PC-9 (cell line): Measurements from ENCODE around the gene RBM17. TPM values are rescaled to one million over a fixed set of nuclear protein-coding genes. Genes with fewer than 3 reads are reported as not detected.

ENCODE experiments used
- BruUV-seq: library from RNA; stranded (reverse); fragments of 400-500 nt; replicated peaks from 2 replicates; lab custom pipeline; 2021; lab: Mats Ljungman, UMichigan
- CTCF ChIA-PET: fragments of 300-600 bp; sonication (Branson Sonifier 250); formaldehyde crosslinking; loops from one replicate; lab custom pipeline; 2022; ENCODE audit warnings: antibody characterized with exemption; lab: Charles Lee
- POLR2A ChIA-PET: fragments of 300-600 bp; sonication (Branson Sonifier 250); formaldehyde crosslinking; loops from one replicate; lab custom pipeline; 2022; ENCODE audit warnings: antibody characterized with exemption; ENCODE audit not compliant: unreplicated experiment; lab: Charles Lee
- DNase-seq, 2 experiments: peaks; one replicate each; pipeline versions ENCODE4 v3.0.0 to v3.0.0-alpha.2; 2015 to 2022; ENCODE audit warnings: mixed read lengths in 1 of 2
- H2AFZ ChIP-seq: fragments of 200-600 bp; sonication (generic); 2 replicates; pipeline ENCODE4 v1.8.1; 2017; ENCODE audit warnings: antibody characterized with exemption
- H3F3A ChIP-seq: fragments of 200-600 bp; sonication (generic); 2 replicates; pipeline ENCODE4 v1.8.1; 2017; ENCODE audit warnings: antibody characterized with exemption, mild to moderate bottlenecking, low read depth; ENCODE audit not compliant: insufficient read depth
- H3K27ac ChIP-seq: fragments of 200-600 bp; sonication (generic); 2 replicates; pipeline ENCODE4 v1.6.1; 2016; ENCODE audit warnings: mixed run types
- H3K27me3 ChIP-seq: fragments of 200-600 bp; sonication (generic); 2 replicates; pipeline ENCODE4 v1.6.1; 2016; ENCODE audit warnings: low read depth, mixed run types; ENCODE audit not compliant: insufficient read depth
- H3K36me3 ChIP-seq: fragments of 200-600 bp; sonication (generic); 2 replicates; pipeline ENCODE4 v1.6.1; 2016; ENCODE audit warnings: low read depth, mixed run types
- H3K4me1 ChIP-seq: fragments of 200-600 bp; sonication (generic); replicated peaks from 2 replicates; pipeline ENCODE4 v1.6.1; 2016; ENCODE audit warnings: mixed run types; ENCODE audit not compliant: insufficient read depth
- H3K4me2 ChIP-seq: fragments of 200-600 bp; sonication (generic); 2 replicates; pipeline ENCODE4 v1.6.1; 2017; ENCODE audit warnings: mixed run types
- H3K4me3 ChIP-seq: fragments of 200-600 bp; sonication (generic); 2 replicates; pipeline ENCODE4 v1.6.1; 2016; ENCODE audit warnings: mixed run types
- H3K79me2 ChIP-seq: fragments of 200-600 bp; sonication (generic); 2 replicates; pipeline ENCODE4 v1.6.1; 2017; ENCODE audit warnings: low read depth, mixed run types
- H3K9me2 ChIP-seq: fragments of 200-600 bp; sonication (generic); 2 replicates; pipeline ENCODE4 v1.8.1; 2017; ENCODE audit warnings: mild to moderate bottlenecking; ENCODE audit not compliant: insufficient read depth
- H3K9me3 ChIP-seq: fragments of 200-600 bp; sonication (generic); 2 replicates; pipeline ENCODE4 v1.8.1; 2016; ENCODE audit warnings: low read depth; ENCODE audit not compliant: insufficient read depth
- H4K20me1 ChIP-seq: fragments of 200-600 bp; sonication (generic); 2 replicates; pipeline ENCODE4 v1.8.1; 2017; ENCODE audit not compliant: insufficient read depth
- EZH2 ChIP-seq: fragments of 200-600 bp; sonication (generic); IDR thresholded peaks from 2 replicates; pipeline ENCODE4 v1.8.0; 2017; ENCODE audit warnings: antibody characterized with exemption, low read depth
- intact Hi-C: fragments of 100-400 bp; cut with micrococcal nuclease; formaldehyde crosslinking; loops from one replicate; pipeline ENCODE4 v1.10.0; 2022; ENCODE audit not compliant: unreplicated experiment
- total RNA-seq: library from RNA; stranded (reverse); gene quantifications from 2 replicates; pipeline ENCODE4 v1.2.3, GENCODE V29; 2021
- TF ChIP-seq, protein P1 (sequence below): fragments of 200-600 bp; sonication (generic); conservative IDR thresholded peaks from 2 replicates; pipeline ENCODE4 v1.6.1; 2017; ENCODE audit warnings: mixed run types, antibody characterized with exemption, mild to moderate bottlenecking, moderate library complexity

The RBM17 gene
- total RNA-seq, 1 experiment from 2014 or later = 131 TPM

DNA sequence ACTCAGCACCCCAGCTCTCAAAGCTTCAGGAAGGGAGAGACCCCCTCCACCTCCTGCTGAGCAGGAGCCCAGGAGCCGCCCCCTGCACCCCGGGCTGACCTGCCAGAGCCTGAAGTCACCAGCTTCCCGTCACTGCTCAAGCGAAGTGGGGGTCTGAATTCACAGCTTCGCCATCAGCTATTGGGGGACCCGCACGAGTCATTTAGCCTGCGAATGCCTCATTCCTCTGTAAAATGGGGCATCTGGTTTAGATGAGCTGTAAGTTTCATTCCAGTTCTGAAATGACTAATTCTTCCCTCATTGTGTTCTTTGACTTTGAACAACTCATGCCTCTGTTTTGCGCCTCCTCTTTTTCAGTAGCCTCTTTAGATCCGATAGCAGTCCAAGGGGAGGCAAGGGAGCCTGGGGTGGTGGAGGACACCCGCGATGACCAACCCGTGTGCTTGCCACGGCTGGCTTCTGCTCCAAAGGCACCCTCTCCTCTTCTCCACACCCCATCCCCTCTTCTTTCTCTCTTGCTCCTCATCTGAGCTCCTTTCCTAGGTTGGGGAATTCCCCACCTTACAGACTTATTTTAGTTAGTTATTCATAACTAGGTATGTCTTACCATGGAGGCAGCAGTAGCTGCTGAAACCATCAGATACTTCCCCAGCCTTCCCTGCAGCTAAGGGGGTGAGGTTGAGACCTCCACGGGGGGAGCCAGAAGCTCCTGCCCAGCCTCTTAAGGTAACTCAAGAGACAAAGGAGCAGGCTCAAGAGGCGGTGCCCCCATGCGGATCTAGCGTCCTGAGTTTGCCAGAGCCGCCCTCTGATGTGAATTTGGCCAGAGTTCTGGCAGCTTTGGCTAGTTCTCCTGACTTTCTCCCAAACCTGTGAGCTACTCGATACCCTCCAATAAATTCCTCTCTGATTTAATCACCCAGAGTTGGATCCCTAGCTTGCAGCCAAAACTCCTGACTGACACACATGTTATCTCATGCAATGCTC, 47.7 kb downstream of the RBM17 start:
- Histone ChIP-seq H3K4me1 (peaks cover 5% of the 10 kb centered on the region; the same call in 1 of the 2 replicates), H3K36me3 (no peaks in the 10 kb centered on the region), H3F3A (no peaks in the 10 kb centered on the region), H4K20me1 (no peaks in the 10 kb centered on the region), H3K79me2 (no peaks in the 10 kb centered on the region), H2AFZ (no peak overlapping the region), H3K4me2 (peak overlapping the region; percentile 46; the same call in 1 of the 2 replicates), H3K9me2 (no peaks in the 10 kb centered on the region), H3K4me3 (no peak overlapping the region), H3K27me3 (no peaks in the 10 kb centered on the region; the same call in 1 of the 2 replicates), H3K9me3 (no peaks in the 10 kb centered on the region), H3K27ac (no peak overlapping the region)
- ChIA-PET CTCF (interaction anchor here (0.5 kb wide), 1 partner anchor 53 kb away, joined by 5 read pairs; no protein-coding TSS in a partner anchor), POLR2A (interaction anchor here (0.6 to 0.7 kb wide), 4 partner anchors 11 to 66 kb away, joined by 3 read pairs; partner anchors contain the start of gene PFKFB3)
- BruUV-seq = no TSS peak
- no peak for TF ChIP-seq EZH2
- TF ChIP-seq, protein P1, sequence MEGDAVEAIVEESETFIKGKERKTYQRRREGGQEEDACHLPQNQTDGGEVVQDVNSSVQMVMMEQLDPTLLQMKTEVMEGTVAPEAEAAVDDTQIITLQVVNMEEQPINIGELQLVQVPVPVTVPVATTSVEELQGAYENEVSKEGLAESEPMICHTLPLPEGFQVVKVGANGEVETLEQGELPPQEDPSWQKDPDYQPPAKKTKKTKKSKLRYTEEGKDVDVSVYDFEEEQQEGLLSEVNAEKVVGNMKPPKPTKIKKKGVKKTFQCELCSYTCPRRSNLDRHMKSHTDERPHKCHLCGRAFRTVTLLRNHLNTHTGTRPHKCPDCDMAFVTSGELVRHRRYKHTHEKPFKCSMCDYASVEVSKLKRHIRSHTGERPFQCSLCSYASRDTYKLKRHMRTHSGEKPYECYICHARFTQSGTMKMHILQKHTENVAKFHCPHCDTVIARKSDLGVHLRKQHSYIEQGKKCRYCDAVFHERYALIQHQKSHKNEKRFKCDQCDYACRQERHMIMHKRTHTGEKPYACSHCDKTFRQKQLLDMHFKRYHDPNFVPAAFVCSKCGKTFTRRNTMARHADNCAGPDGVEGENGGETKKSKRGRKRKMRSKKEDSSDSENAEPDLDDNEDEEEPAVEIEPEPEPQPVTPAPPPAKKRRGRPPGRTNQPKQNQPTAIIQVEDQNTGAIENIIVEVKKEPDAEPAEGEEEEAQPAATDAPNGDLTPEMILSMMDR = no peak
- no peak for DNase-seq
- intact Hi-C loops = no loop called here

DNA sequence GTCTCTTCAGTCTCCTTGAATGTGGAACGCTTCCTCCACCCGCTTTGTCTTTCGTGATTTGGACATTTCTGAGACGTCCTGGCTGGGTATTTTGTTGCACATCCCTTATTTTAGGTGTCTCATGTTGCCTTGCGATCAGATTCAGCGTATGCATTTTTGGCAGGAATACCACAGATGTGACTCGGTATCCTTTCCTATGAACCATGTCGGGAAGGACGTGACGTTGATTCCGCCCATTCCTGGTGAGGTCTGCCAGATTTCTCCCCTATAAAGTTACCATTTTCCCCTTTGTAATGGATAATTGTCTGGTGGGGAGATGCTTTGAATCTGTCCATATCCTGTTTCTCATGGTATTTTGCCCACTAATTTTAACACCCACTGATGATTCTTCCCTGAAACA, 49.6 kb downstream of the RBM17 start:
- Histone ChIP-seq H3K9me3 (no peaks in the 10 kb centered on the region), H4K20me1 (no peaks in the 10 kb centered on the region), H3K36me3 (no peaks in the 10 kb centered on the region), H3K4me1 (peaks cover 5% of the 10 kb centered on the region; the same call in 1 of the 2 replicates), H2AFZ (no peak overlapping the region), H3K4me3 (no peak overlapping the region), H3F3A (no peaks in the 10 kb centered on the region), H3K27ac (no peak overlapping the region), H3K9me2 (no peaks in the 10 kb centered on the region), H3K79me2 (no peaks in the 10 kb centered on the region), H3K27me3 (no peaks in the 10 kb centered on the region; the same call in 1 of the 2 replicates), H3K4me2 (no peak overlapping the region)
- TF ChIP-seq, protein P1 = no peak
- no peak for TF ChIP-seq EZH2
- DNase-seq = no peak
- no TSS peak for BruUV-seq
- intact Hi-C loops = no loop called here
- ChIA-PET POLR2A (no interaction called here), CTCF (no interaction called here)

DNA sequence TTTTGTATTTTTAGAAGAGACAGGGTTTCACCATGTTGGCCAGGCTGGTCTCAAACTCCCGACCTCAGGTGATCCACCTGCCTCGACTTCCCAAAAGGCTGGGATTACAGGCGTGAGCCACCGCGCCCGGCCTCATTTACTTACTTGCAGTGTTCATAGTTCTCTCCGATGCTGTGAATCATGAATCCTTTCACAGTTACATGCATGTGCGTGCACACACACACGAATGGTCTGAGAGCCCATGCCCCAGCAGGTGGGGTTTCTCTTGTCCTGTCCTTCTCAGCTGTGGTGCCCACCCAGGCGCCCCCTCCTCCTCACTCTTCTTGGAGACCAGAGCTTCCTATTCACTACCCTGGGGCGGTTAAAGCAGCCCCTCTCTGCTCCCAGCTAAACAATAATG, 50.6 kb downstream of the RBM17 start:
- no peak for TF ChIP-seq EZH2
- TF ChIP-seq, protein P1 = no peak
- H3K79me2 ChIP-seq = no peaks in the 10 kb centered on the region

More for the DNA sequence above, 50.6 kb downstream of the RBM17 start:
- ChIA-PET POLR2A (interaction anchor here (0.6 kb wide), 1 partner anchor 76 kb away, joined by 3 read pairs; no protein-coding TSS in a partner anchor), CTCF (no interaction called here)
- BruUV-seq = no TSS peak
- Histone ChIP-seq H3K27ac (no peak overlapping the region), H3K27me3 (no peaks in the 10 kb centered on the region; the same call in 1 of the 2 replicates), H3F3A (no peaks in the 10 kb centered on the region), H4K20me1 (no peaks in the 10 kb centered on the region), H3K36me3 (no peaks in the 10 kb centered on the region), H3K9me2 (no peaks in the 10 kb centered on the region), H3K4me3 (no peak overlapping the region), H2AFZ (no peak overlapping the region), H3K4me1 (peaks cover 5% of the 10 kb centered on the region; the same call in 1 of the 2 replicates), H3K9me3 (no peaks in the 10 kb centered on the region), H3K4me2 (no peak overlapping the region)
- intact Hi-C loops = no loop called here
- no peak for DNase-seq
